ENCODE data around the gene CNNM4.

CNNM4 gene

GRCh38 chr2:96739633-96740428 is 20.9 kb upstream of the CNNM4 start, which contains the start of gene LMAN2L:
Gene LMAN2L, minus strand, starts transcription at chr2:96740064. Its CDS starts 24 bp downstream, at chr2:96740040.
- peak within 1 kb of the TSS; percentile 81 for H3K4me3 ChIP-seq (ENCODE audit: low read depth, low read length)
- peak; percentile 94 for DNase-seq (ENCODE audit: low read depth)
- TF ChIP-seq, protein P1, sequence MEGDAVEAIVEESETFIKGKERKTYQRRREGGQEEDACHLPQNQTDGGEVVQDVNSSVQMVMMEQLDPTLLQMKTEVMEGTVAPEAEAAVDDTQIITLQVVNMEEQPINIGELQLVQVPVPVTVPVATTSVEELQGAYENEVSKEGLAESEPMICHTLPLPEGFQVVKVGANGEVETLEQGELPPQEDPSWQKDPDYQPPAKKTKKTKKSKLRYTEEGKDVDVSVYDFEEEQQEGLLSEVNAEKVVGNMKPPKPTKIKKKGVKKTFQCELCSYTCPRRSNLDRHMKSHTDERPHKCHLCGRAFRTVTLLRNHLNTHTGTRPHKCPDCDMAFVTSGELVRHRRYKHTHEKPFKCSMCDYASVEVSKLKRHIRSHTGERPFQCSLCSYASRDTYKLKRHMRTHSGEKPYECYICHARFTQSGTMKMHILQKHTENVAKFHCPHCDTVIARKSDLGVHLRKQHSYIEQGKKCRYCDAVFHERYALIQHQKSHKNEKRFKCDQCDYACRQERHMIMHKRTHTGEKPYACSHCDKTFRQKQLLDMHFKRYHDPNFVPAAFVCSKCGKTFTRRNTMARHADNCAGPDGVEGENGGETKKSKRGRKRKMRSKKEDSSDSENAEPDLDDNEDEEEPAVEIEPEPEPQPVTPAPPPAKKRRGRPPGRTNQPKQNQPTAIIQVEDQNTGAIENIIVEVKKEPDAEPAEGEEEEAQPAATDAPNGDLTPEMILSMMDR (IDR thresholded peaks at IDR 0.05; ENCODE audit: low read depth, low read length, missing control alignments) = no peak

- TF ChIP-seq, protein P1 (IDR thresholded peaks at IDR 0.05; ENCODE audit: low read depth, low read length, missing control alignments) = no peak
- no peak for DNase-seq (ENCODE audit: low read depth)
- no peak overlapping the region for H3K4me3 ChIP-seq (ENCODE audit: low read depth, low read length)
Measured at GRCh38 chr2:96747061-96747617, 13.6 kb upstream of the CNNM4 start.

- H3K4me3 ChIP-seq (ENCODE audit: low read depth, low read length) = no peak overlapping the region
- no peak for DNase-seq (ENCODE audit: low read depth)
- TF ChIP-seq, protein P1 (IDR thresholded peaks at IDR 0.05; ENCODE audit: low read depth, low read length, missing control alignments) = no peak
Measured at GRCh38 chr2:96751800-96752199, 8.9 kb upstream of the CNNM4 start.

DNA sequence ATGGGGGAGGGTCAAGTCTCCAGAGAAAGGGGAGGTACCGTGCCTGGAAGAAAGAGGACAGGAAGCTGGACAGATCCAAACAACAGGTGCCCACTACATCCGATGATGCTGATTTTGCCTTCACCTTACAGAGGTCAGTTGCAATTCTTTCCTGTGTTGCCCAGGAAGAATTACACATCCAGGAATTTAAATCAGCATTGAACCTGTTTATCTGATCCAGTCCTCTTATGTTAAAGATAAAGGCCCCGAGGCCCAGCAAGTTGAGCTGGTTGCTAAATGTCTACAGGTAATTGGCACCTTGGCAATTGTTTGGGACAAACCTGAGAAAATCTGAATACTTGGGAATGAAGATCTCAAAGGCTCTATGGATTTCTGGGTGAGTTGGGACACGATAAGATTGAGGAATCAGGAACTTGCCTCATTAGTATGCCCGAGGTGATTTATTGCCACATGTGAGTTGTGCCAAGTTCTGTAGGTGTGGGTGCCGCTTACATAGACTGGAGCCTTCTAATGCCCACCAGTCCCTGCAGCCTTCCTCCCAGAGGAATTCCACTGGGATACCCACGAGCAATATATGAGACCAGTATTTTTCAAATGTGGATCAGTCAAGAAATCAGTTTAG is 6.9 kb upstream of the CNNM4 start:
- no peak for DNase-seq (ENCODE audit: low read depth)
- H3K4me3 ChIP-seq (ENCODE audit: low read depth, low read length) = no peak overlapping the region
- TF ChIP-seq, protein P1 (IDR thresholded peaks at IDR 0.05; ENCODE audit: low read depth, low read length, missing control alignments) = no peak

DNA sequence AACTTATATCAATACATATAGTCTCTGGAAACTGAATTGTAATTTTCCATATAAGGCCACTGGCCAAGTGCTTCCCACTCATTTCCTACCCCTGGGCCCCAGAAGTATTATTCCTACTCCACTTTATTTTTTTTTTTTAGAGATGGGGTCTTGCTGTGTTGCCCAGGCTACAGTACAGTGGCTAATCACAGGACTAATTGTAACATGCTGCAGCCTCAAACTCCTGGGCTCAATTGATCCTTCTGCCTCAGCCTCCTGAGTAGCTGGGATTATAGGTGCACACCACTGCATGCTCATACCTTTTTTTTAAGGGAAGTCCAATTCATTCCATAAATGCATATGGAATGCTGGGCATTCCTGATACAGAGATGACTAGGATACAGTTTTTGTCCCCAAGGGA is 6.4 kb upstream of the CNNM4 start:
- no peak for DNase-seq (ENCODE audit: low read depth)
- TF ChIP-seq, protein P1 (IDR thresholded peaks at IDR 0.05; ENCODE audit: low read depth, low read length, missing control alignments) = no peak
- no peak overlapping the region for H3K4me3 ChIP-seq (ENCODE audit: low read depth, low read length)

DNA sequence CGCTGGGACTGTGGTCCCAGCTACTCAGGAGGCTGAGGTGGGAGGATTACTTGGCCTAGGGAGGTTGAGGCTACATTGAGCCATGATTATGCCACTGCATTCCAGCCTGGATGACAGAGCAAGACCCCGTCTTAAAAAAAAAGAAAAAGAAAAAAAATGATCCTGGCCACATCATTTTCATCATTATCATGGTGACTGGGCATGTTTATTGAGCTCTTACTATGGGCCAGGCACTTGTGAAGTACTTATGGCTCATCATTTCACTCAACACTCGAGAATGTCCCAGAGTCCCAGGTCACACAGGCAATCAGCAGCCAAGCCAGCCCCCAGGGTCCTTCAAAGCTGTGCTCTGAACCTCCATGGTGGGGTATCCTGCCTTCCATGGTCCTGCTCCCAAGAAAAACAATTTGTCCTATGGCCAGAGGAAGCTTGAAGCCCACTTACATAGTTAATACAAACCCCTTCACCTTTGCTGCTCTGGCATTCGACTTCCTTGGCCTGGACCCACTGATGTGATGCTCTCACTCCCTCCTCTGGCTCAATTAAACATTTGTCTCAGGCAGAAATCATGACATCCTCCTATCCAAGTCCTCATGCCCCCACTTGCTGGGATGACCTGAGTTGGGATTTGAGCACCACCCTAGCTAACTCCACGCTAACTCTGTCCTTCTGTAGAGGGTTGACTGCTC is 3.8 kb upstream of the CNNM4 start:
- TF ChIP-seq, protein P1 (IDR thresholded peaks at IDR 0.05; ENCODE audit: low read depth, low read length, missing control alignments) = no peak
- DNase-seq (ENCODE audit: low read depth) = no peak
- H3K4me3 ChIP-seq (ENCODE audit: low read depth, low read length) = no peak overlapping the region
